OCI-LY1 (cell line): ENCODE measurements around the gene ST8SIA2.

Experiments
- CTCF ChIP-seq: fragments of 200-600 bp; sonication (generic), shearing (Covaris generic); IDR thresholded peaks from 2 replicates; pipeline ENCODE4 v1.5.1; 2017; ENCODE audit warnings: mild to moderate bottlenecking, antibody characterized with exemption, low read length, moderate library complexity, mixed read lengths
- EZH2 ChIP-seq: fragments of 200-600 bp; sonication (generic), shearing (Covaris generic); IDR thresholded peaks from 2 replicates; pipeline ENCODE4 v1.8.0; 2017; ENCODE audit warnings: borderline replicate concordance, mixed run types, mild to moderate bottlenecking, antibody characterized with exemption, low read length, moderate library complexity, mixed read lengths

- TF ChIP-seq CTCF (no peak), EZH2 (no peak)
Measured at GRCh38 chr15:92492551-92493115, 99.0 kb downstream of the ST8SIA2 start.
